Measurements from ENCODE around the gene GAB2. TPM values are rescaled to one million over a fixed set of nuclear protein-coding genes. Genes with fewer than 3 reads are reported as not detected.

The GAB2 gene
- total RNA-seq, 1 experiment from 2014 or later = 3.3 TPM

DNA sequence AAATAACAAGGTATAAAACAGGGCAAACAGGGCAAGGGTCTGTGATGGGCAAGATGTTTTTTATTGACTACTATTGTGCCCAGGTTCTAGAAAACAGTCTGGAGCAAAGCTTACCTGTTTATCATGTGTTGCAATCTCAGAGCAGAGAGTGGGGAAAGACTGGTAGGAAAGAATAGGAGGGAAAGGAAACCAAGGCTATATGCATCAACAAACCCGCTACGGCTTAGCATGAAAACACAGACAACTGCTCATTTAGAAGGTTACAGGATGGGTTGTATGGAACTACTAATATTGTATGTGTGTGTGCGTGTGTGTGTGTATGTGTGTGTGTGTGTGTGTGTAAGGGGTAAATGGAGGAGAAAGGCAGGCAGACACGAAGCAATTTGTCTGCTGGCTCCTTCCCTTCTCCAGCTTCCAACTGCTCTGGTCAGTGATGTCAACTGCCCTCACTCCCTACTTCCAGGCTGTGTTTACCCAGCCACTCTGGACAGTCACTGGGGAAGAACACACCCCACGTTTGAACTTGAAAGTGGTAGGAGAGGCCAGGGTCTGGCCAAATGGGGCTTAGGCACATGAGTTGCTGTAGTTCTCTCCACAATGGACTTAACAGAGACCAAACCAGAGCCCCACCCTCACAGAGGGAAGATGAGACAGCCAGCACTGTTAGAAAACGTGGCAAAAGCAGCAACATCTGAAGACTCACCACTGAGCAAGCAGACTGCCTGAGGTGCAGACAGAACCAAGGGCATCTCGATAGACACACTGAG lies 47.0 kb downstream of the GAB2 start:
- H2BK120ac ChIP-seq (ENCODE audit: low read depth, low read length, poor library complexity, severe bottlenecking) = no peak overlapping the region
- H2AFZ ChIP-seq (ENCODE audit: low read length) = no peak overlapping the region
- no peaks in the 10 kb centered on the region for H3K9me3 Mint-ChIP-seq
- H3K4me3 Mint-ChIP-seq = no peak overlapping the region
- TF ChIP-seq, protein P1, sequence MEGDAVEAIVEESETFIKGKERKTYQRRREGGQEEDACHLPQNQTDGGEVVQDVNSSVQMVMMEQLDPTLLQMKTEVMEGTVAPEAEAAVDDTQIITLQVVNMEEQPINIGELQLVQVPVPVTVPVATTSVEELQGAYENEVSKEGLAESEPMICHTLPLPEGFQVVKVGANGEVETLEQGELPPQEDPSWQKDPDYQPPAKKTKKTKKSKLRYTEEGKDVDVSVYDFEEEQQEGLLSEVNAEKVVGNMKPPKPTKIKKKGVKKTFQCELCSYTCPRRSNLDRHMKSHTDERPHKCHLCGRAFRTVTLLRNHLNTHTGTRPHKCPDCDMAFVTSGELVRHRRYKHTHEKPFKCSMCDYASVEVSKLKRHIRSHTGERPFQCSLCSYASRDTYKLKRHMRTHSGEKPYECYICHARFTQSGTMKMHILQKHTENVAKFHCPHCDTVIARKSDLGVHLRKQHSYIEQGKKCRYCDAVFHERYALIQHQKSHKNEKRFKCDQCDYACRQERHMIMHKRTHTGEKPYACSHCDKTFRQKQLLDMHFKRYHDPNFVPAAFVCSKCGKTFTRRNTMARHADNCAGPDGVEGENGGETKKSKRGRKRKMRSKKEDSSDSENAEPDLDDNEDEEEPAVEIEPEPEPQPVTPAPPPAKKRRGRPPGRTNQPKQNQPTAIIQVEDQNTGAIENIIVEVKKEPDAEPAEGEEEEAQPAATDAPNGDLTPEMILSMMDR (conservative IDR thresholded peaks at IDR 0.05) = no peak
- H2BK20ac ChIP-seq (ENCODE audit: low read depth, low read length, poor library complexity, severe bottlenecking) = no peak overlapping the region
- no peak overlapping the region for H4K5ac ChIP-seq (ENCODE audit: insufficient read length, low read depth, low read length)
- no peak overlapping the region for H3K23ac ChIP-seq (ENCODE audit: insufficient read length, low read depth, low read length)
- DNase-seq = no peak
- H3K27me3 ChIP-seq (ENCODE audit: insufficient read depth, low read length) = no peaks in the 10 kb centered on the region
- no peaks in the 10 kb centered on the region for H3K79me2 ChIP-seq (ENCODE audit: insufficient read depth, low read length)
- H3K27me3 Mint-ChIP-seq (ENCODE audit: low read depth) = no peaks in the 10 kb centered on the region
- H3K18ac ChIP-seq (ENCODE audit: insufficient read length, low read depth, low read length) = no peak overlapping the region
- H3T11ph ChIP-seq (ENCODE audit: low read length) = no peak overlapping the region
- H4K91ac ChIP-seq (ENCODE audit: insufficient read length, low read depth, low read length) = no peak overlapping the region
- no peak overlapping the region for H3K9ac ChIP-seq (ENCODE audit: extremely low read depth, insufficient read length, low read length)
- H2AK5ac ChIP-seq (ENCODE audit: insufficient read length, low read length) = no peak overlapping the region
- H2BK12ac ChIP-seq (ENCODE audit: insufficient read length, low read depth, low read length) = no peak overlapping the region
- no peak overlapping the region for H3K14ac ChIP-seq (ENCODE audit: insufficient read depth, low read length)
- no peaks in the 10 kb centered on the region for H3K79me1 ChIP-seq (ENCODE audit: insufficient read depth, low read depth, low read length, poor library complexity, severe bottlenecking)
- peak overlapping the region in 1 of 3 experiments; percentile 6; a peak in 3 of 7 replicates for H3K27ac Mint-ChIP-seq
- no peak overlapping the region for H2BK15ac ChIP-seq (ENCODE audit: low read depth, low read length)
- WGBS (ENCODE audit: extremely low coverage, insufficient read length, low lambda C conversion rate) = no CpG with 5 or more reads among the region's 7 CpGs
- H3K23me2 ChIP-seq (ENCODE audit: insufficient read length, low read depth, low read length, poor library complexity, severe bottlenecking) = peaks cover under 1% of the 10 kb centered on the region
- no peak overlapping the region for H3K56ac ChIP-seq (ENCODE audit: insufficient read length, low read depth, low read length)
- no peak overlapping the region for H4K8ac ChIP-seq (replicated peaks; ENCODE audit: insufficient read length, low read depth, low read length)
- H3K4me2 ChIP-seq (ENCODE audit: insufficient read depth, insufficient read length, low read length) = no peak overlapping the region
- no peaks in the 10 kb centered on the region for H3K9me3 ChIP-seq (ENCODE audit: control insufficient read depth, low read depth, low read length)
- peaks cover 2% of the 10 kb centered on the region; the same call in 1 of the 2 replicates for H3K4me1 ChIP-seq (ENCODE audit: insufficient read depth, low read length)
- H3K27ac ChIP-seq (ENCODE audit: insufficient read length, low read depth, low read length) = no peak overlapping the region
- H3K4me1 Mint-ChIP-seq = peaks cover 23 to 24% of the 10 kb centered on the region in 2 experiments
- H2BK5ac ChIP-seq (ENCODE audit: insufficient read length, low read length) = no peak overlapping the region
- no peak overlapping the region for H3K4ac ChIP-seq (ENCODE audit: low read depth, low read length)
- no peaks in the 10 kb centered on the region for H3K36me3 Mint-ChIP-seq (ENCODE audit: insufficient read depth in 1 of 3, low read depth in 3 of 3)
- no peaks in the 10 kb centered on the region for H4K20me1 ChIP-seq (ENCODE audit: control insufficient read depth, insufficient read depth, insufficient read length)

Measured in H9 (cell line).